NCI-H446 treated with DMSO at 0.1 percent for 48 hours (cell line): ENCODE results near the gene NUP35.

Experiments used
- DNase-seq: peaks from one replicate; lab custom pipeline; 2025; lab: John Stamatoyannopoulos, UW

NUP35 gene

DNA sequence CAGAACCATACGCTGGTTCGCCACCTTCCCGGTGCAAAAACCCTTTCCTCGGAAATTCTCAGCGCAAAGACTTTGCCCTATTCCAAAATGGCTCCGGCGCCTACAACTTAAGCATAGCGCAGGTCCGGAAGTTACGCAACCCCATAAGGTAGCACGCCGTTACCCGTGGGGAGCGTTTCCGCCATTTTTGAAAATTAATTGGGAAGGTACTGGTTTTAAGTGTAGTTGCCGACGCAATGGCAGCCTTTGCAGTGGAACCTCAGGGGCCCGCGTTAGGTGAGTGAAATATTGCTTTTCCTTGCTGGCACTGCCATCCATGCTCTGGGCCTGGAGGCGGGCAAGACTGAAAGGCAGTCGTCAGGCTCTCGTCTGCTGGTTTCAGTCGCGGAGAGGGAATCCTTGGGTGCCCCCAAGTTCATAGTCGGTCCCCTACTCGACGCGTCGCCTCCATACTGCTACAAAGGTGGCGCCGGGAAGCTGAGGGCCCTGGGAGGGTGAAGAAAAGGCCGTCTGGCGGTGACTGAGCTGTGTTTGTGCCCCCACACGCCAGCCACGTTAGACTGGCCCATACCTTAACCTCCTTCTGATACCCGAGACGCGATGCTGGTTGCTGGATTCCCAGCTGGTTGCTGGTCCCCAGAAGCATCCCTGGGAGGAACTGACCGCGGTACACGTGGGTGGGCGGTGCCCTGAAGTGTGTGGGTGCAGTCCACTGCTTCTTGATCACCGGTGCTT, at the start of gene NUP35:
NUP35 (plus strand) TSS at position 222 of the 735 bp plus-strand sequence; CDS start at position 237, 15 bp downstream.
- peak; percentile 87 for DNase-seq

- no peak for DNase-seq
These were observed 46.1 kb upstream of the NUP35 start for GRCh38 chr2:183078163-183078463.

DNA sequence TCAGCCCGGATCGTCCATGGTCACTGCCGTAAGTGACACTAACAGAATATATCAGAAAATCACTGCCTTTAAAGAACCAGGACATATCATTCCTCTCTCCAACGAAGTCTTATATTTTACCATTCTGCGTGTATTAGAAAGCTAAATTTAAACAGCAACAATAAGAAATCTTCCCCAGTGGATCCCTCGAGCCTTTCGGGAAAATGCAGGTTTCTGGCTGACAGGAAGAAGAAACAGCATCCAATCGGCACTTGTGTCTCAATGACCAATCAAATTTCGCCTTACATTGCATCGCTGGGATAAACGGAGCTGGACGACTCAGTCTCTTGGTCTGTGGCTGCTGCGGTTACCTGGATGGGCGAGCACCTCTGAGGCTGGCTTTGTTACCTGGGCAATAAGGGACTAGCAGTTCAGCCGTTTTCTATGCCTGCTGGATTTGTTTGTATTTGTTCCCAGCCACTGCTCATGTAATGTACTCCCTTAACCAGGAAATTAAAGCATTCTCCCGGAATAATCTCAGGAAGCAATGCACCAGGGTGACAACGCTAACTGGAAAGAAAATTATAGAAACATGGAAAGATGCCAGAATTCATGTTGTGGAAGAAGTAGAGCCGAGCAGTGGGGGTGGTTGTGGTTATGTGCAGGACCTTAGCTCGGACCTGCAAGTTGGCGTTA, 45.6 kb upstream of the NUP35 start, which contains the start of gene DUSP19:
DUSP19 (plus strand) TSS at position 284 of the 675 bp plus-strand sequence; CDS start at position 471, 187 bp downstream.
- DNase-seq, result peak; percentile 67

DNA sequence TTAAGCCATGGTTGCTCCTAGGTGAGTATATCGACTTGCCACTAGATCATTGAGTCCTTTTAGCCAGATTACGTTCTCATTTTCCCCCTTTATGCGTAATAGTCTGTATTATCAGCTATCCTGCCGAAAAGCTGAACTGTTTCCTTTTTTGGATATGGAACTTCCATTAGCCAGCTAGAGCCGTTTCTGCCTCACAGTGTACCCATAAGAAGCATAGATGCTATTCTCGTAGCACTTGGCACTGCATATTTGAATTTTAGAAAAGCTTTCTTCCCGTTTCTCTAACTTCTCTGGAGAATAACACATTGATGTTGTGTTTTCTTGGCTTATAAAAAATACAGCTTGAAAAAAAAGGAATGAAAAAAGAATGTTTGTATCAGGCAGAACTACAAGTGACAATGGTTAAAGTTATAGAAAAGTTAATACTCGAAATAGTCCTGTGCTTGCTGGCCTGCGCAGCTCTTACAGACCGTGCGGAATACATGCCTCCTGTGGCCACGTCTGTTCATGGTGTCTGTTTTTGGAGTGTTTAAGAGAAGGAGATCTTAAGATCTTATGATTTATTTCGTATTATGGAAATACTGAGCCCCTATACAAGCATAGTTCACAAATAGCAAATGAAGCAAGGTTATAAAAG, 45.0 kb upstream of the NUP35 start:
- no peak for DNase-seq

GRCh38 chr2:183081911-183082310, 42.3 kb upstream of the NUP35 start:
- no peak for DNase-seq

GRCh38 chr2:183088061-183088460, 36.2 kb upstream of the NUP35 start:
- no peak for DNase-seq

DNA sequence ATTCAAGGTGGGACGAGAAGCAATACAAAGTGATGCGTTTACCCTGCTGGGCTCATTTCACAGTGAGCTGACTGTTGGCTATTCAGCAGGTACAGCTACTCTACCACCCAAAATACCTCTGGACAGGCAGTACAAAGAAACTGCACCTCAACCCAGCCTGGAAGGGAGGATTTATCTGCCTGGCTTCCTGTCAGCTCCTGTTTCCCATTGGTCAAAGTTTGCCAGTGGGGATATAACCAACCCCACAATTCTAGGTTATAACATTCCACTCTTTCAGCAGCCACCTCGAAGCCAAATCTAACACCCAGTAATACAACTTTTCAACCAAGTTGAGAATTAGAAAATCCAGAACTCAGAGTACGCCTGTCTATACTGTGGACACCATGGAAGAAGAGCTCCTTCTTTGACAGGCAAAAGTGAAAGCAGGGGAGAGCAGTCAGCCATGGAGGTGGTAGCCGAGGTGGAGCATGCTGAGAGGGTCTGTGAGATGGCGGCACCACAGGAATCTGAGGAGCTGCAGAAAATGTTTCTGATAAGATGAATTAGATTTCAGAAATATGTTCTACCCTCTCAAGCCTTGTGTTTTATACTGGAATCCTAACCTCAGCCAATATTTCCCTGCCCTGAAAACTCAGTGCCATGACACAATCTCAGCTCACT, 34.9 kb upstream of the NUP35 start:
- DNase-seq, result no peak

GRCh38 chr2:183091318-183091953, 32.8 kb upstream of the NUP35 start:
- no peak for DNase-seq

- DNase-seq, result no peak
These were observed 32.3 kb upstream of the NUP35 start for GRCh38 chr2:183091954-183092345.

- no peak for DNase-seq
These were observed 30.2 kb upstream of the NUP35 start for GRCh38 chr2:183093857-183094657.

DNA sequence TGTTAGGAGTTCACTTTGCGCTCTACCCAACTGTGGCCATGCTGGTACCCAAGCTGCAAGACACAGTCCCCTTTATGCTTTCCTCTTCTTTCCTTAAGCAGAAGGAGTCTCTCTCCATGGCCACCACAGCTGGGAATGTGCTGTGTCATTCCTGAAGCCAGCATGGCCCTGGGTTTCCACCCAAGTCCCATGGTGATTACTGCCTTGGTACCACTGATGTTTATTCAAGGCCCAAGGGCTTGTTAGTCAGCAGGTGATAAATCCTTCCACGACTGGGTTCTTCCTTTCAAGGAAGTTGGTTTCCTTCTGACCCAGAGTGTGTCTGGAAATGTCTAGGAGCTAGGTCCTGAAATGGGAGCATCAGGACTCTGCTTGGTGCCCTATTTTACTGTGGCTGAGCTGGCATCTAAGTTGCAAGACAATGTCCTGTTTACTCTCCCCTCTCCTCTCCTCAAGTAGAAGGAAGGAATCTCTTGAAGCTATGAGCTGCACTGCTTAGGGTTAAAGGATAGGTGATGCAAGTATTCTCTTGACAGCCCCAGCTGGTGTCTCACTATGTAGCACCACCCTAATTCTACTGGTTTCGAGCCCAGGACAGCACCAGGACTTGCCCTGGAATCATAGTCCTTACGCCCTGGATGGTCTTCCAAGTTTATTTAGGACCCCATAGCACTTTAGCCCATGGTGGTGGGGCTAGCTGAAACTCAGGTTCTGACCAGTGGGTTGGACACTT, 18.7 kb upstream of the NUP35 start:
- DNase-seq, result no peak

GRCh38 chr2:183112577-183112976, 11.7 kb upstream of the NUP35 start:
- DNase-seq, result no peak

DNA sequence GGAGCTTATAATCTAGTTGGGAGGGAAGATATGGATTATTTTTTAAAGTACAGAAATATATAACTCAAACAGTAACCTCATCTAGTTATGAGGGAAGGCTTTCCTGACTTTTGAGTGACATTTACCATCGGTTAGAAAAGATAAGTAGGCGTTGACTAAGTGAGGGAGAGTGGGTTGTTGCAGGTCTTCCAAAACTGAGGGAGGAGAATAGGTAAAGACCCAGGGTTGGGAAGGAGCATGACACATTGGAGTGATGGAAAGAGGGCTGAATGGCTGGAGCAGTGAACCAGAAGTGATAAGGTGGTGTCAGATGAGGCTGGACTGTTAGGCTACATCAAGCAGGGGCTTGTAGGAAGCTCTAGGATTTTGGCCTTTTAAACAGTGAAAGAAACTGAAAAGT, 10.6 kb upstream of the NUP35 start:
- no peak for DNase-seq

GRCh38 chr2:183117226-183117625, 7.0 kb upstream of the NUP35 start:
- DNase-seq, result no peak

DNA sequence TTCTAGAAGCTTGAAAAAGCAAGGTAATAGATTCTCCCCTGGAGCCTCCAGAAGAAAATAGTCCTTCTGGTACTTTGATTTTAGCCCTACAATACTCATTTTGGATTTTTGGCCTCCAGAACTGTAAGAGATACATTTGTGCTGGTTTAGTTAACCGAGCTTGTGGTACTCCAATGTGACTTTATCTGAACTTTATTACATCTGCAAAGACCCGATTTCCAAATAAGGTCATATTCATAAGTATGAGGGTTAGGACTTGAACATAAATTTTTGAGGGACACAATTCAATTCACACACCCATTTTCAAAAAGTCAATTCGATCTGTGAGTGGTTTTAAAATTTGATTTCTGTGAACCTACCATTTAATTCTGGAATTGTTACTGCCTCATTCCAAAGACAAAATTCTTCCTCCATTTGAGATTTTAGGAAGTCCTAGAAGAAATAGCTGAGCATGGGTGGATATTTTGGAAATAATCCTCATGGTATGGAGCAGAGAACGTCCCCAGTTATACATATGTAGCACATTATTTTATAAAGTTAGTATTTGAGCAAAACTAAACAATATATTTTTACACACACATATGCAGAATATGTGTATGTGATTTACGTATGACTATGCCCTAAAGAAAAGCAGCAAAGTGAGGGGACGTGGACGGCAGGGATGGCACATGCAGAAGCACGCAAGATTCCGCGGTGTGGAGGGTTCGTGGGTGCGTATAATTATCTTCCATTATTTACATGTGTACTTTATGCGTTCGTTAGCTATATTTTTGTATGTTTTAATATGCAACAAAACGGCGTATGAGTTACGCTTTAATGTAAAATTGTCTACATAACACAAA, 905 bp upstream of the NUP35 start:
- no peak for DNase-seq

DNA sequence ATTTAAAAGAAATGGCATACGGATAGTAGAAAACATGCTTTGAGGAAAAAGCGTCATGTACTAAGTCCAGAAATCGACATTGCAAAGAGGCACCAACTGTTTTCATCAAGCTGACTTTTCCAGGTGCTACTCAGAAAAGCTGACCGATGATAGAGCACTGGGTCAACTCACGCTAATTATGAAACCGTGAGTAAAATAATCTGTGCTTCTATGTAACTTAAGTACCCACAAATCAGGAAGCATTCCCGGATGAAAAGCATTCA, 353 bp upstream of the NUP35 start:
- no peak for DNase-seq

DNA sequence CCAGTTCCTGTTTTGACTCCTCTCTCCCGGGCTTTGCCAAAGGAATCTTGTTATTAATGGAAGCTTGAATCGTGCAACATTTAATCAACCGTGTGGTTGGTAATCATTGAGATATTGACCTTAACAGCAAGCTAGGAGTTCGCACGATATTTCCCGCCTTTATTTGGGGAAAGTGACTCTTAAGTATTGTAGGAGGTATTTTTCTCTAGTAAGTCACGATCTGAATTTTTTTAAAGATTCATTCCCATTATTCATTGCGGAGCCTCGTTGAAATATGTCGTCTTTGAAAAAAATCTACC, 663 bp downstream of the NUP35 start:
- DNase-seq, result no peak

DNA sequence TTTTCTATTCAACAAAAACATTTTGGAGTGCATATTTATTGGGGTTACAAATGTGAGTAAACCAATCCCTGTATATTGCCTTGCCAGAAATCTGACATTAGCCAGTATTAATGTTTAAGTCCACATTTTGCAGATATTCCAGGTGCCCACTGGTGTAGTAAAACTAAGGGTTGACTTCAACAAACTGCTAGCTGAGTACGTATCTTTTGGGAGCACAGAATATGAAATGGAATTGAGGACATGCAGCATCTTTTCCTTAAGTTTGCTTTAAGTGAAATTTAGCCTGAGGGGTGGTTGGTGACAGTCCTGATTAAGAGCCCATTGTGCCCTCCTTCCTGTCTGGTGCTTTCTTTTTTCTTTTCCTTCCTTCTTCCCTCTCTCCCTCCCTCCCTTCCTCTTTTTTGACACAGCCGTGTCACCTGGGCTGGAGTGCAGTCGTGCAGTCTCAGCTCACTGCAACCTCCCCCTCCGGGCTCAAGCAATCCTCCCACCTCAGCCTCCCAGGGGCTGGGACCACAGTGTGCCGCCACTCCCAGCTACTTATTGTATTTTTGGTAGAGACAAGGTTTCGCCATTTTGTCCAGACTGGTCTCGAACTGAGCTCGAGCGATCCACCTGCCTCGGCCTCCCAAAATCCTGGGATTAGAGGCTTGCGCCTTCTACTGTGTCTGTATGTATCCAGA, 1.6 kb downstream of the NUP35 start:
- no peak for DNase-seq

- DNase-seq, result no peak
These were observed 2.4 kb downstream of the NUP35 start for GRCh38 chr2:183126635-183127034.

- DNase-seq, result no peak
These were observed 9.8 kb downstream of the NUP35 start for GRCh38 chr2:183134016-183134415.
